A673 (cell line): Measurements from ENCODE around the gene MGA. TPM values are rescaled to one million over a fixed set of nuclear protein-coding genes. Genes with fewer than 3 reads are reported as not detected.

Source experiments
- BruUV-seq: library from RNA; stranded (reverse); fragments of 400-500 nt; replicated peaks from 2 replicates; lab custom pipeline; 2021; lab: Mats Ljungman, UMichigan
- CTCF ChIA-PET: fragments of 300-600 bp; sonication (Branson Sonifier 250); formaldehyde crosslinking; loops from one replicate; lab custom pipeline; 2022; ENCODE audit warnings: antibody characterized with exemption; lab: Charles Lee
- POLR2A ChIA-PET: fragments of 300-600 bp; sonication (Branson Sonifier 250); formaldehyde crosslinking; loops from one replicate; lab custom pipeline; 2022; ENCODE audit warnings: antibody characterized with exemption; ENCODE audit not compliant: low non-redundant PET; lab: Charles Lee
- DNase-seq: peaks from one replicate; pipeline ENCODE4 v3.0.0-alpha.2; 2015; ENCODE audit warnings: low spot score
- H3K27ac ChIP-seq: fragments of 200-600 bp; sonication (generic); 2 replicates; pipeline ENCODE4 v1.5.1; 2016; ENCODE audit warnings: mixed run types, low read depth, mild to moderate bottlenecking, mixed read lengths, antibody characterized with exemption, low read length; ENCODE audit not compliant: poor library complexity, severe bottlenecking
- H3K27me3 ChIP-seq: fragments of 200-600 bp; sonication (generic); replicated peaks from 2 replicates; pipeline ENCODE4 v1.6.1; 2017; ENCODE audit warnings: mixed run types, low read depth, mild to moderate bottlenecking, mixed read lengths, antibody characterized with exemption, low read length; ENCODE audit not compliant: insufficient read depth, poor library complexity
- H3K36me3 ChIP-seq: fragments of 200-600 bp; sonication (generic); 2 replicates; pipeline ENCODE4 v1.6.1; 2016; ENCODE audit warnings: mixed run types, mild to moderate bottlenecking, mixed read lengths, antibody characterized with exemption, low read length; ENCODE audit not compliant: insufficient read depth, poor library complexity, severe bottlenecking
- H3K4me1 ChIP-seq: fragments of 200-600 bp; sonication (generic); 2 replicates; pipeline ENCODE4 v1.6.1; 2017; ENCODE audit warnings: mixed run types, mild to moderate bottlenecking, mixed read lengths, antibody characterized with exemption, low read length; ENCODE audit not compliant: insufficient read depth, poor library complexity, severe bottlenecking
- H3K4me3 ChIP-seq: fragments of 200-600 bp; sonication (generic); 2 replicates; pipeline ENCODE4 v1.5.1; 2016; ENCODE audit warnings: low read depth, mixed run types, mild to moderate bottlenecking, mixed read lengths, low read length; ENCODE audit not compliant: poor library complexity, severe bottlenecking
- H3K9me3 ChIP-seq: fragments of 200-600 bp; sonication (generic); 2 replicates; pipeline ENCODE4 v1.6.1; 2016; ENCODE audit warnings: mixed run types, low read depth, mild to moderate bottlenecking, mixed read lengths, antibody characterized with exemption, low read length; ENCODE audit not compliant: poor library complexity, severe bottlenecking
- EZH2 ChIP-seq: fragments of 200-600 bp; sonication (generic); IDR thresholded peaks from 2 replicates; pipeline ENCODE4 v1.6.1; 2017; ENCODE audit warnings: borderline replicate concordance, low read depth, mild to moderate bottlenecking, mixed read lengths, antibody characterized with exemption, low read length; ENCODE audit not compliant: poor library complexity, severe bottlenecking
- intact Hi-C: fragments of 100-400 bp; cut with micrococcal nuclease; formaldehyde crosslinking; loops from one replicate; pipeline ENCODE4 v1.10.0; 2022; ENCODE audit not compliant: unreplicated experiment
- total RNA-seq: library from RNA; stranded (reverse); gene quantifications from 2 replicates; pipeline ENCODE4 v1.2.3, GENCODE V29; 2021
- TF ChIP-seq, protein P1 (sequence below): fragments of 300-800, 200-600 bp; sonication (generic); conservative IDR thresholded peaks from 2 replicates; pipeline ENCODE4 v1.5.1; 2017; ENCODE audit warnings: low read depth, mild to moderate bottlenecking, antibody characterized with exemption, low read length, moderate library complexity, mixed read lengths

Gene MGA
- total RNA-seq, 1 experiment from 2014 or later, result 49.3 TPM

DNA sequence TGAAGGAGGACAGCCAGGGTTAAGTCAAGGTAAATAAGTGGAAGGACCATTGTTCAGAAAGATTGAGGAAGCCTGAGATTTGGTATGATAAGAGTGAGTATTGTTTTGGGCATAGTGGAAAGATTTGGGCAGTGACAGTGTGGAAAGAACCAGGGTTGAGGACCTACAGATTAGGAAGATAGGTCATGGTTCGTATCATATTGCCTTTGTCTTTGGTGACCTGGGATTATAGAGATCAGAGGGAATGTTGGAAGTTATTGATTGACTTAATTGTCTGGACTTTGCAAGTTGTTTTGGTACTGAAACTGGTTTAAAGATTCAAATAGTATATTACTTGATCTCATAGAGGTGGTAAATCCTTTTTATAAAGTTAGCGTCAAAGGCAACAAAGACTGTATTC is 23.1 kb upstream of the MGA start:
- H3K27ac ChIP-seq, result no peak overlapping the region
- BruUV-seq, result no TSS peak
- H3K27me3 ChIP-seq, result no peaks in the 10 kb centered on the region
- TF ChIP-seq EZH2, result no peak
- TF ChIP-seq, protein P1, sequence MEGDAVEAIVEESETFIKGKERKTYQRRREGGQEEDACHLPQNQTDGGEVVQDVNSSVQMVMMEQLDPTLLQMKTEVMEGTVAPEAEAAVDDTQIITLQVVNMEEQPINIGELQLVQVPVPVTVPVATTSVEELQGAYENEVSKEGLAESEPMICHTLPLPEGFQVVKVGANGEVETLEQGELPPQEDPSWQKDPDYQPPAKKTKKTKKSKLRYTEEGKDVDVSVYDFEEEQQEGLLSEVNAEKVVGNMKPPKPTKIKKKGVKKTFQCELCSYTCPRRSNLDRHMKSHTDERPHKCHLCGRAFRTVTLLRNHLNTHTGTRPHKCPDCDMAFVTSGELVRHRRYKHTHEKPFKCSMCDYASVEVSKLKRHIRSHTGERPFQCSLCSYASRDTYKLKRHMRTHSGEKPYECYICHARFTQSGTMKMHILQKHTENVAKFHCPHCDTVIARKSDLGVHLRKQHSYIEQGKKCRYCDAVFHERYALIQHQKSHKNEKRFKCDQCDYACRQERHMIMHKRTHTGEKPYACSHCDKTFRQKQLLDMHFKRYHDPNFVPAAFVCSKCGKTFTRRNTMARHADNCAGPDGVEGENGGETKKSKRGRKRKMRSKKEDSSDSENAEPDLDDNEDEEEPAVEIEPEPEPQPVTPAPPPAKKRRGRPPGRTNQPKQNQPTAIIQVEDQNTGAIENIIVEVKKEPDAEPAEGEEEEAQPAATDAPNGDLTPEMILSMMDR, result no peak
- DNase-seq, result no peak
- H3K36me3 ChIP-seq, result no peaks in the 10 kb centered on the region
- intact Hi-C loops, result no loop called here
- ChIA-PET POLR2A (no interaction called here), CTCF (no interaction called here)
- no peaks in the 10 kb centered on the region for H3K9me3 ChIP-seq
- H3K4me3 ChIP-seq, result no peak overlapping the region
- no peaks in the 10 kb centered on the region for H3K4me1 ChIP-seq

DNA sequence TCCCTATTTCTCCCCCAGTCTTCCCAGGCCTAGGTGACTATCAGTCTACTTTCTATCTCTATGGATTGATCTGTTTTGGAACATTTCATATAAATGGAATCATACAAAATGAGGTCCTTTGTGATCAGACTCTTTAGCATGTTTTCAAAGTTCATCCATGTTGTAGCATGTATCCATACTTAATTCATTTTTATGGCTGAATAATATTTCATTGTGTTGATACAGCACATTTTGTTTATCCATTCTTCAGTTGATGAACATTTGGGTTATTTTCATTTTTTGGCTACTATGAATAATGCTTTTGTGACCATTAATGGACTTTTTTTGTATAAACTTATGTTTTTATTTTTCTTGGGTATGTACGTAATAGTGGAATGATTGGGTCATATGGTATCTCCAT is 19.2 kb upstream of the MGA start:
- H3K27me3 ChIP-seq, result no peaks in the 10 kb centered on the region
- no peak overlapping the region for H3K27ac ChIP-seq
- BruUV-seq, result no TSS peak
- no peak for DNase-seq
- no peaks in the 10 kb centered on the region for H3K36me3 ChIP-seq
- ChIA-PET POLR2A (no interaction called here), CTCF (interaction anchor here (0.7 kb wide), 1 partner anchor 374 kb away, joined by 5 read pairs; no protein-coding TSS in a partner anchor)
- no peaks in the 10 kb centered on the region for H3K4me1 ChIP-seq
- no peaks in the 10 kb centered on the region for H3K9me3 ChIP-seq
- no peak for TF ChIP-seq EZH2
- TF ChIP-seq, protein P1, result no peak
- intact Hi-C loops, result no loop called here
- H3K4me3 ChIP-seq, result no peak overlapping the region

DNA sequence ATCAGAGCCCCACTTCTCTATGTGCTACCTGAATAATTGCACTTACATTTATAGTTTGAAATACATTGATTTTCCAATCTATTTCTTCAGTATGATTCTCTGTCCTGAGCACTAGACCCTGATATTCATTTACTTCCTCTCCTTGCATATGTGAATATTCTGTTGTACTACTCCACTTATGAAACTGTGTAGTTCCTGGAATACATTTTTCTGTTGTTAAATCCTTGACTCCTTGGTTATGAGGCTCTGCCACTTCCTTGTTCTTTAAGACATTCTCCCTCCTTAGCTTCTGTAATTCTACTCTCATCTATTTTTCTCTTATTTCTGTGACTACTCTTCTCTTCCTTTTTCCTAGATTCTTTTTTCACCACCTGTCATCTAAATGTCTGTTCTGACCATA is 12.9 kb upstream of the MGA start:
- BruUV-seq, result no TSS peak
- H3K4me3 ChIP-seq, result no peak overlapping the region
- no peak overlapping the region for H3K27ac ChIP-seq
- no peaks in the 10 kb centered on the region for H3K36me3 ChIP-seq
- no peaks in the 10 kb centered on the region for H3K27me3 ChIP-seq
- no peak for TF ChIP-seq EZH2
- TF ChIP-seq, protein P1, result no peak
- intact Hi-C loops, result no loop called here
- DNase-seq, result no peak
- H3K4me1 ChIP-seq, result no peaks in the 10 kb centered on the region
- CTCF ChIA-PET, result interaction anchor here (0.6 kb wide), 1 partner anchor 37 kb away, joined by 3 read pairs; no protein-coding TSS in a partner anchor
- H3K9me3 ChIP-seq, result no peaks in the 10 kb centered on the region
- POLR2A ChIA-PET, result no interaction called here
